Muscle of back (tissue), 11 donors: Measurements from ENCODE around the gene GSK3A. TPM values are rescaled to one million over a fixed set of nuclear protein-coding genes. Genes with fewer than 3 reads are reported as not detected.

Experiments used
- DNase-seq, 3 donors: peaks; one replicate each; pipeline versions ENCODE4 v3.0.0 to v3.0.0-alpha.2; 2013
- polyA plus RNA-seq, 10 donors: library from polyadenylated mRNA; unstranded; fragments of 120-200 nt; gene quantifications; one replicate each; pipeline ENCODE4 v1.2.1, GENCODE V29; 2013; ENCODE audit not compliant: insufficient read length in 10 of 10

GSK3A gene
- polyA plus RNA-seq, 10 donors, result 34.4 to 49.0 (median 42.1) TPM

DNA sequence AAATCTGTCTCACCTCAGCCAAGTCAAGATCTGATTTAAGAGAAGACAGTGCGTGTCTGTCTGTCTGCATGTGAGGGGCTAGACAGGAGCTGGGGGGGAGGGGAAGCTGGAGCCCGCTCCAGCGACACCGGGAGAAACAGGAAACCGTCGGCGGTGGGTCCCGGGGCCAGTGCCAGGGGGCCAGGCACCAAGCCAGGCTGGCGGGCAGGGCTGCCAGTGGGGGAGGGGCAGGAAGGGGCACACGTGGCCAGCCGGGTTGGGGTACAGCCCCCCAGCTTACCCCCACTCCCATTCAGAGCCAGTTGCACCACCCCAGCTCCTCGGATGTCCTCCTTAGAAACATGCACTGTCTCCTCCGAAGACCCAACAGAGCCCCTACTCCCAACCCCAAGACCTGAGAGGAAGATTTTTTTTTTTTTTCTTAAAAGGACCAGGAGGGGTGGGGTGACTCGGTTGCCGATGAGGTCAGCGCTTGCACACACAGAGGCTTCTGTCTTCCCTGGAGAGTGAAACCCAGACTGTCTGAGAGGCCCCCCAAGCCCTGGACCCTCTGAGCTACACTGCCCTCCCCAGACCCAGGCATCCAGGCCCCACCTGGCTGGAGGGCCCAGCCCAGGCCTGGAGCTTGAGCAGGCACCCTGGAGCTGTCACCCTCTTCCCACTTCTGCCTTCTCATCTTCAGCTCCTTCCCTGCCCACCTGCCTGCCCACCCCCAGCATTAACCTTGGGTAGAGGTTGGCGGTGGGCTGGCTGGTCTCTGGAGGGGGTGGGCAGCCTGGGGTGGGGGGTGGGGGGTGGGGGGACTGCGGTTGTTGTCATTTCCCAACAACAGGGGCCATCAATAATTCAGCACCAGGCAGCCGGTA, 8.5 kb upstream of the GSK3A start:
- DNase-seq, result peak in 1 of 3 donors; percentile 48

DNA sequence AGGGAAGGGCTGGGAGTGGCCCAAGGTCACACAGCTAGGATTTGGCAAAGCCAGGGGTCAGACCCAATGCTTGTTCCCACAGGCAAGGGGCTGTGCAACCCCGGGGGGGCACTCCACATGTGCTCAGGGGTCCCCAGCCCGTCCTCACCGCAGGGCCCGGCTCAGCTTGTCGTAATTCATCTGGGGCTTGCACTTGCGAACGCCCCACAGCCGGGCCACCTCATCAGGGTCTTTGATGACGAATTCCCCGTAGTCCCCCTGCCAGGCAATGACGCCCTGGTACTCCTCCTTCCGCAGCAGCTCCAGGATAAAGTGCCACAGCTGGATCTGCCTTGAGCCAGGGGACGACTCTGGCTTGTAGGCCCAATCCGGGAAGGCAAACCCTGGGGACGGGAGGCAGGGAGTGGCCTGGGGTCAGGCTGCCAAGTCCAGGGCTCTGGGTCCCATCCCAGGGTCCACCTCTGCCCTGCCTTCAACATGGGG, 7.8 kb upstream of the GSK3A start:
- peak in 1 of 3 donors; percentile 27 for DNase-seq

DNA sequence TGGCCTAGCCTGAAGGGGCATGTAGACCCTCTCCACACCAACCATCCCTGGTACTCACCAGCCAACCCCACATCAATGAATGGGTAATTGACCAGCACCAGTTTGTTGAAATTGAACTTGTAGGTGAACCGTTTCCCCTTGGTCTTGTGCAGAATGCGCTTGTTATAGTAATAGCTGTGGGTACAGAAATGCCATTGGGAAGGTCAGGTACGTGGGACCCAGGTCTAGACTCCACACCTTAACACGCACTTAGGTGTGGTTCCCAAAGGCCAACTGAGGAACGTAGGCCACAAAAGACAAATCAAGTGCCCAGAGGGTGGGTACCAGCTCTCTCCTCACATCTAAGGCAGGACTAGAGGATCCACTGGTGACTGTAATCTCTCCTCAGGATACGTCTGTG, 7.4 kb upstream of the GSK3A start:
- no peak for DNase-seq

- no peak for DNase-seq
Measured at GRCh38 chr19:42249149-42249750, 6.8 kb upstream of the GSK3A start.

DNA sequence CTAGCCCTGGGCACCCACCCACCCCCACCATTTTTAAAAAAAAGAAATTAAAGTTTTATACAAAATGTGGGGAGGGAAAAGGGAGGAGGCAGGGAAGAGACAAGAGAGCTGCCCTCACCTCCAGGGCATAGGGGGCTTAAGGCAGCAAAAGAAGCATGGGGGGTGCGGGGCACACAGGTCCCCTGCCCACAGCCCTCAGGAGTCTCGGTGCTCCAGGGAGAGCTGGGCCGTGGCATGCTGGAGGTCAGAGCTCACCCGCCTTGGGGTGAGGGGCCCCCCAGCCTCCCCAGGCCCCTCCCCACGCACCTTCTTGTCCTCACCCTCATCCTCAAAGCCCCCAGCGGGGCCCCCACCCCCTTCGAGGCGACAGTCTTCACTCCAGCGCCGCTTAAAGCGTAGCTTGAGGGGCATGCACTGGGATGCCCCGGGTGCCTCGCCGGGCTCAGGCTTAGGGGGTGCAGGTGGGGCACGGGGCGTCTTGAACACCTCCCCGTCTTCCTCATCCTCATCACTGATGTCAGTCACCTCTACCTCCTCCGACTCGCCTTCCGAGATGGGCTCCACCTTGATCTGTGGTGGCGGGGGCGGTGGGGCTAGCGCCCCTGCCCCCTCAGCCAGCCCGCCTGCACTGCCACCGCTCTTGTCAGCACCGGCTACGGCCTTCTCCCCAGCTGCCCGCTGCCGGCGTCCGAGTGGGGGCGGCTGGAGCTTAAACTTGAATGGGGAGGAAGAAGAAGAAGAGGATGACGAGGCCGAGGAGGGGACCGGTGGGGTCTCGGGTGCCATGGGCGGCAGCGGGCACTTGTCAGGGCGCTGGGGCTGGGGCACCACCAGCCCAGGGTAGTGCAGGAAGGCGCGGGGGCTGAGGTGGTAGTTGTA, 6.1 kb upstream of the GSK3A start:
- DNase-seq, result no peak

DNA sequence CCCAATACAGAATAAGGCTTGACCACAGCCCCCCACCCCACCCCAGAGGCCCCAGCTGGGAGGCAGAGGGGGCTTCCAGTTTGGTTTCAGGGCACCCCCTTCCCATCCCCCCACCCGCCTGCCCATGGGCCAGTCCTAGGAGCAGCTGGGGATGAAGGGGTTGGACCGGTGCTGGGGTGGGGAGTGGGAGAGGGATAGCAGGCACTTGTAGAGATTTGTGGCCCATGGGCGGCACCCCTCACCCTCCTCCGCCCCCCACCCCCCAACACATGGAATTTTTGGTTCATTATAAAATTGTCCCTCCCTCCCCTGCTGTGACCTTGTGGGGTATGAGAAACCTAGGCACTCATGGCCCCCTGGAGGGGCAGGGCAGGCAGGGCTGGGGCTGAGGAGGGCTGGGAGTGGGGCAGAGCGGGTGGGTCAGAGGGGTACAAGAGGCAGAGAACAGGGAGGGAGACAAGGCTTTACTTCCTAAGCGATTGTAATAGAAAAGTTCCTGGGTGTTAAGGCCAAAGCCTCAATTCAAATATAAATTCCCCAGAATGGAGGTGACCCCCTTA, 5.3 kb upstream of the GSK3A start:
- DNase-seq, result no peak

DNA sequence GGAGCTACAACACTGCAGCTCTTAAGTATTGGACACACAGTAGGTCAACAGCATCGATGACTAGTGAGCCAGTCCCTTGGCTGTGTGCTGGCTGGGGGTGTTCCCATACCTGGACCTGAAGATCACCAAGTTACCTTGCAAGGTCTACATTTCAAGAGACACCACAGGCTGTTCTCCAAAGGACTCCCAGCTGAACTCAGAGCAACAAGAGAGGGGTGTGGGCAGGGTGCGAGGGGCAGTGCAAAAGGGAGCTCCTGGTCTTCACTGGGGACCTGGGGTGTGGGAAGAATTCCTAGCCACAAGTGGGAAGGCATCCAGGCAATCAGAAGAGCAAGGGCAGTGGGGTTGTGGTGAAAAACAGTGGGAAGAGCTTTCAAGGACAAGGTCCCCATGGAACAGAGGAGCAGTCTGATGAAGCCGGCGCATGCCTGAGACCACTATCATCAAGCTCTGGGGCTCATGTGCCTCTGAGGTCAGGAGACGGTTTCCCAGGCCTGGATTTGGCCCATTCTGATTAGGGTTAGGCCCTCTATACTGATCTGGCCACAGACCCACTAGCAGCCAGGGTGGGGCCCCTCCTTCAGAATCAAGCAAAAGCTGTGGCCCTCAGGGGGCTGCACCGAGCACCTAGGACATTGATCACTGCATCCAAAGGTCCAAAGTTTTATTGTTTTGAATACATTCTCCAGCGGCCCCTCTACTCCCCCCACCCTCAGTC, 4.7 kb upstream of the GSK3A start:
- no peak for DNase-seq

GRCh38 chr19:42246143-42246921, 3.9 kb upstream of the GSK3A start:
- DNase-seq, result peak in 2 of 3 donors; percentile 69 to 71

DNA sequence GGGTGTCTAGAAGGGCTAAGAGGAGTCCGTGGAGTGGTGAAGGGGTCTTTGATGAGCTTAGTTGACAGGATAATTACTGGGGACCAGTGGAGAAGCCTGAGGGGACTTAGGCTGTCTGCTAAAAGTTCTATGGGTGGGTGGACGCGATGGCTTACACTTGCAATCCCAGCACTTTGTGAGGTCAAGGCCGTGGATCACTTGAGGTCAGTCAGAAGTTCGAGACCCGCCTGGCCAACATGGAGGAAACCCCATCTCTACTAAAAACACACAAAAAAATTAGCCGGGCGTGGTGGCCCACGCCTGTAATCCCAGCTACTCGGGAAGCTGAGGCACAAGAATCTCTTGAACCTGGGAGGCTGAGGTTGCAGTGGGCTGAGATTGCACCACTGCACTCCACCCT, 2.8 kb upstream of the GSK3A start:
- no peak for DNase-seq

- DNase-seq, result peak; percentile 94 to 98 (median 97)
Measured at GRCh38 chr19:42244347-42245220, 2.2 kb upstream of the GSK3A start.

GRCh38 chr19:42242069-42242511, 312 bp downstream of the GSK3A start:
- peak in 1 of 3 donors; percentile 56 for DNase-seq

- DNase-seq, result no peak
Measured at GRCh38 chr19:42241279-42241678, 1.1 kb downstream of the GSK3A start.

DNA sequence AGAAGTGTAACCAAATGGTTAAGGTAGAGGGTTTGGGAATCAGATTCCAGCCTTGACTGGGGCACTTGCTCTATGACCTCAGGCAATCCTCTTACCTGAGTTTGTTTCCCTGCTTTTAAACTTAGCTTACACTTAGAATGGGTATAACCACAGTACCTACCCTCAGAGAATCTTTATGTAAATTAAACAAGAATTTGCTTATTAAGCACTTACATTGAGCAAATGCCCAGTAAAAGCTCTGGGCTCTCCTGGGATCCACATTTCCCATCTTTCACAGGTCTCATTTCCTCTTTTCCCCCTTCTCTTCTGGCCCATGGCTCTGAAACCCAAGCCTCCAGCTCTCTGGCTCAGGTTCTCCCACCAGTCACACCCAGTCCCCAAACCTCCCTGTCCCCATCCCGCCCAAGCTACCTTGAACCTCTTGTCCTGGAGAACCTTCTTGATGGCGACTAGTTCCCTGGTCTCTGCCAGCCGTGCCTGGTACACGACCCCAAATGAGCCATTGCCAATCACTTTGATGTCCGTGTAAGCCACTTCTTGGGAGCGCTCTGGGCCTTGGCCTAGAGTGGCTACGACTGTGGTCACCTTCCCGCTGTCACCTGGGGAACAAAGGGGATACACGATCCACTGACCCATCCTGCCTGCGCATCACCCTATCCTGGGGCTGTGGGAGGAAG, 2.7 kb downstream of the GSK3A start:
- DNase-seq, result no peak

DNA sequence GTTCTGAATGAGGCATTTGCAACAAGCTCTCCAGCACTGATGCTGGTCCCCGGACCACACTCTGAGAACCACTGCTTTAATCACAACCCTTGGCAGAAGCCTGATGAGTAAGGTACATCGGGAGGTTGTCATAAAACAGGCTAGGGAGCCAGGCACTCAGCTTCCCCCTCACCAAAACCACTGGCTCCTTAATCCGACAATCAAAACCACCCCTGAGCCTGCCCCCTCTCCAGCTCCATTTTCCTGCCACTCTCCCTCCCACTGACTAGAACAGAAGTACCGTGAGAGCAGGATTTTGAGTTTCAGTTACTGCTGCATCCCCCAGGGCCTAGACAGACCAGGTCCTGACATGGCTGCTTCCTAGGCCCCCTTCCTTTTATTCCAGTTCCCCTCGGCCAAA, 7.2 kb downstream of the GSK3A start:
- DNase-seq, result no peak

GRCh38 chr19:42234364-42234763, 8.0 kb downstream of the GSK3A start:
- no peak for DNase-seq

GRCh38 chr19:42233678-42234292, 8.6 kb downstream of the GSK3A start:
- no peak for DNase-seq

DNA sequence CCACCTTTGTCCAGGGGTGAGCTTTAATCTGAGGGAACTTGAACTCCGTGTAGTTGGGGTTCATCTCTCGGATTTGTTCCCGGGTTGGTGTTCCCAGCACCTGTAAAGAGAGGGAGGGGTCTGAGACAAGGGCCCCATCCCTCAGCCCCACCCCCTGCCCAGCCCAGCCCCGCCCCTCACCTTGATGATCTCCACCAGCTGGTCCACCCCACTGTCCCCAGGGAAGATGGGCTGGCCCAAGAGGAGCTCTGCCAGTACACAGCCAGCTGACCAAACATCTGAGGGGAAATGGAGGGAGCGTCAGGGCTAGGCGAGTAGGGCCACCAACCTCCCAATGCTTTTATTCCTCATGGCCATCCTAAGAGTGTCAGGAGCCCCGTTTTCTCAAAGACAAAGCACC, 9.3 kb downstream of the GSK3A start:
- DNase-seq, result no peak

GRCh38 chr19:42232435-42232834, 10.0 kb downstream of the GSK3A start:
- no peak for DNase-seq
